Myometrial cell (primary cell): ENCODE results near the gene GABBR1. TPM values are rescaled to one million over a fixed set of nuclear protein-coding genes. Genes with fewer than 3 reads are reported as not detected.

Experiments
- total RNA-seq: library from RNA; depleted of rRNA; stranded (reverse); fragments of >200 nt; gene quantifications from 2 replicates; pipeline ENCODE4 v1.2.3, GENCODE V29; 2015

GABBR1 gene
- 7.1 and 8.6 TPM in 2 replicates for total RNA-seq

GRCh38 chr6:29632789-29633533 lies at the start of gene GABBR1:
GABBR1 (minus strand) TSS chr6:29633183; CDS start chr6:29632385, 798 bp downstream.

GRCh38 chr6:29680904-29681303 lies 47.9 kb upstream of the GABBR1 start, which contains the start of gene ZFP57:
ZFP57 (minus strand) TSS chr6:29681152; CDS start chr6:29677003, 4,149 bp downstream.

GRCh38 chr6:29656798-29657197 lies 23.8 kb upstream of the GABBR1 start, which contains the start of gene MOG:
MOG (plus strand) TSS chr6:29657092; CDS start chr6:29657210, 118 bp downstream.

GRCh38 chr6:29584821-29585220 lies 48.2 kb downstream of the GABBR1 start, which contains the start of gene OR2H2:
OR2H2 (plus strand) TSS chr6:29585121; CDS start chr6:29587945, 2,824 bp downstream.

GRCh38 chr6:29559524-29560287 lies 73.3 kb downstream of the GABBR1 start, which contains the start of gene UBD:
UBD (minus strand) TSS chr6:29559732; CDS start chr6:29559701, 31 bp downstream.

Other genes with a start within 250 kb of the GABBR1 start
- not detected in 2 replicates for gene OR12D2, start 237.6 kb downstream of the GABBR1 start, total RNA-seq
- not detected in 2 replicates for gene OR12D1, start 218.3 kb downstream of the GABBR1 start, total RNA-seq
- gene OR10C1, start 193.9 kb downstream of the GABBR1 start, total RNA-seq, result not detected in 2 replicates
- gene OR11A1, start 176.1 kb downstream of the GABBR1 start, total RNA-seq, result not detected in 2 replicates
- gene OR2H1, start 176.0 kb downstream of the GABBR1 start, total RNA-seq, result not detected in 2 replicates
- not detected in 2 replicates for gene MAS1L, start 145.2 kb downstream of the GABBR1 start, total RNA-seq
- not detected in 2 replicates for gene UBD, start 73.5 kb downstream of the GABBR1 start, total RNA-seq
- not detected in 2 replicates for gene OR2H2, start 48.1 kb downstream of the GABBR1 start, total RNA-seq
- not detected in 2 replicates for gene MOG, start 23.9 kb upstream of the GABBR1 start, total RNA-seq
- gene ZFP57, start 48.0 kb upstream of the GABBR1 start, total RNA-seq, result 0.58 TPM in 1 of 2 replicates, not detected in the other
- 4.6 and 12.6 TPM in 2 replicates for gene HLA-F, start 90.3 kb upstream of the GABBR1 start, total RNA-seq
- gene HLA-G, start 194.6 kb upstream of the GABBR1 start, total RNA-seq, result not detected in 2 replicates